NCI-H82 treated with DMSO at 0.1 percent for 48 hours (cell line): ENCODE measurements around the gene GPATCH3.
"Not testable (repeated sequence)": the region's sequence is repeated elsewhere in the genome, so short reads cannot be mapped to it uniquely, and the experiment has no call there.

Source experiments
- DNase-seq: peaks from one replicate; lab custom pipeline; 2025; ENCODE audit not compliant: unreplicated experiment; lab: John Stamatoyannopoulos, UW

The GPATCH3 gene

GRCh38 chr1:26848941-26849774 lies 51.1 kb downstream of the GPATCH3 start:
- DNase-seq, result no peak

- DNase-seq, result no peak
Observed at GRCh38 chr1:26848499-26848898, 51.8 kb downstream of the GPATCH3 start.

GRCh38 chr1:26847826-26848225 lies 52.4 kb downstream of the GPATCH3 start:
- not testable (repeated sequence) for DNase-seq

GRCh38 chr1:26844424-26845196 lies 55.7 kb downstream of the GPATCH3 start:
- no peak for DNase-seq
